HG03520 (cell line): ENCODE results near the gene PRRG4.

Experiments used
- ATAC-seq: cut with Tn5 transposase; IDR thresholded peaks from one replicate; pipeline ENCODE4 v1.9.1; 2021; ENCODE audit warnings: mild to moderate bottlenecking, moderate library complexity; ENCODE audit not compliant: unreplicated experiment

The PRRG4 gene

GRCh38 chr11:32905028-32905667 lies 75.4 kb downstream of the PRRG4 start:
- no peak for ATAC-seq
